ENCODE measurements around the gene MRPL12. TPM values are rescaled to one million over a fixed set of nuclear protein-coding genes. Genes with fewer than 3 reads are reported as not detected.

MRPL12 gene
- total and polyA plus RNA-seq, 2 of the 13 experiments (the other 11 are each of a cell fraction or from before 2014, with no cell fraction given), result 39.1 to 94.1 TPM

GRCh38 chr17:81712468-81713003 is 9.4 kb downstream of the MRPL12 start (continued):
- peak; percentile 69; the same call in 1 of the 2 replicates for TF ChIP-seq ZNF253 (CRISPR knock-in tag; IDR thresholded peaks at IDR 0.05; ENCODE audit: borderline replicate concordance)

DNA sequence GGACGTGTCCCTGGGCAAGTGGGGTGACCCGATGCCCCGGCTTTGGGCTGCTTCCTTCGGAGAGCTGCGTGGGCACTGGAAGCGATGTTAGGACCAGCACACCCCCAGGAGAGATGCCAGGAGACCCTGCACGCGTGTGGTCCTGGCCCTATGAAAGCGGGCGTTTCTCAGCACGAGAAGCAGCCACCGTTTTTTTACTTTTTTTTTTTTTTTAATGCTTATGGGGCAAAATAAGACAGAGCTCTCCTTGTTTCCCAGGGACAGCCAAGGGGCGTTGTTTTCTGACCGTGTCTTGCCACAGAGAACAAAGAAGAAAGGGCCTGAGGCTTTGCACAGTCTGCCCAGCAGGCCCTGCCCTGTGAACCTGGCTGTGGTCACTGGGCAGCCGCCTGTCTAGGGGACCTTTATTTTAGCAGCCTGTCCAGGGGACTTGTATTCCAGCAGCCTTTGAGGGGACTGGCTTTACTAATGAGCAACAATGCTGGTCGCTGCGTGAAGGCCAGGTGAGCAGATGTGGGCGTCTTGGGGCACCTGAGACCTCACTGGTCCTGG is 9.9 kb downstream of the MRPL12 start:
- Histone ChIP-seq H4K20me1 (ENCODE audit: insufficient read depth, low read length) (no peaks in the 10 kb centered on the region), H3K9me3 (ENCODE audit: low read length) (no peaks in the 10 kb centered on the region), H3K27me3 (ENCODE audit: control insufficient read depth in 1 of 2, insufficient read depth in 2 of 2, low read length in 2 of 2) (no peaks in the 10 kb centered on the region; a peak in 1 of 5 replicates), H3K4me3 (replicated peaks in 1 of 3; ENCODE audit: insufficient read depth in 1 of 3, low read depth in 2 of 3, low read length in 3 of 3) (peak overlapping the region; percentile 87 to 95 (median 92)), H3K9ac (ENCODE audit: insufficient read depth, low read depth, low read length) (peak overlapping the region; percentile 93), H3K4me2 (ENCODE audit: low read depth, low read length) (peak overlapping the region; percentile 96), H3K27ac (ENCODE audit: extremely low read length, insufficient read depth, low read length) (peak overlapping the region; percentile 93), H3K79me2 (ENCODE audit: insufficient read depth, low read length) (peaks cover 31% of the 10 kb centered on the region), H3K36me3 (replicated peaks in 1 of 2; ENCODE audit: control insufficient read depth in 1 of 2, insufficient read depth in 2 of 2, low read length in 2 of 2) (peaks cover 17 to 36% of the 10 kb centered on the region in 2 experiments), H2AFZ (ENCODE audit: low read length) (no peak overlapping the region), H3K4me1 (ENCODE audit: insufficient read depth, low read length) (peaks cover 32% of the 10 kb centered on the region)
- intact Hi-C loops (cut with micrococcal nuclease; ENCODE audit: unreplicated experiment), result no loop called here
- CTCF ChIA-PET (ENCODE audit: low intra/inter-chr PET ratio, low total read pairs), result interaction anchor here (0.6 kb wide), 1 partner anchor 154 kb away, joined by 3 read pairs; no protein-coding TSS in a partner anchor
- in situ Hi-C loops (cut with HindIII; ENCODE audit: extremely low pct_ligation_motif_present, low pct_unique_long_range_greater_than_20kb), result no loop called here
- WGBS (ENCODE audit: low lambda C conversion rate), result under 1% methylated on average over 17 of the region's 18 CpGs
- ATAC-seq, result peak; percentile 20
- POLR2A ChIA-PET, result interaction anchor here (0.6 to 6.3 kb wide), 18 partner anchors 10 to 325 kb away, joined by 3 to 143 read pairs (median 9); partner anchors contain the start of genes ARL16, CCDC137, DCXR and HGS
- no TSS peak for BruUV-seq (replicated peaks)
- peak; percentile 68 for DNase-seq (ENCODE audit: low spot score)
- FAIRE-seq, result no peak
- TF ChIP-seq ZFP82 (CRISPR knock-in tag; IDR thresholded peaks at IDR 0.05; ENCODE audit: borderline replicate concordance) (peak; percentile 33; the same call in 1 of the 2 replicates), ZNF234 (CRISPR knock-in tag; conservative IDR thresholded peaks at IDR 0.05) (0 out of 2 replicates have a peak, but pooled peaks have one; percentile 5), ZEB1 (IDR thresholded peaks at IDR 0.05; ENCODE audit: insufficient replicate concordance, low read depth) (peak; percentile 34), ZNF775 (CRISPR knock-in tag; IDR thresholded peaks at IDR 0.05; ENCODE audit: borderline replicate concordance) (no peak), ZNF337 (CRISPR knock-in tag; IDR thresholded peaks at IDR 0.05; ENCODE audit: borderline replicate concordance, low read depth) (0 out of 2 replicates have a peak, but pooled peaks have one; percentile 54), MIXL1 (CRISPR knock-in tag; IDR thresholded peaks at IDR 0.05) (0 out of 2 replicates have a peak, but pooled peaks have one; percentile 5), ZNF30 (CRISPR knock-in tag; IDR thresholded peaks at IDR 0.05) (peak; percentile 89; the same call in 1 of the 2 replicates), DR1 (CRISPR knock-in tag; IDR thresholded peaks at IDR 0.05) (no peak), XRCC5 (optimal IDR thresholded peaks at IDR 0.05; ENCODE audit: low read length) (peak; percentile 13), PRDM4 (CRISPR knock-in tag; IDR thresholded peaks at IDR 0.05; ENCODE audit: borderline replicate concordance) (no peak), MAFF (IDR thresholded peaks at IDR 0.05; ENCODE audit: low read depth, low read length) (0 out of 2 replicates have a peak, but pooled peaks have one; percentile 1)
- TF ChIP-seq, protein P1, sequence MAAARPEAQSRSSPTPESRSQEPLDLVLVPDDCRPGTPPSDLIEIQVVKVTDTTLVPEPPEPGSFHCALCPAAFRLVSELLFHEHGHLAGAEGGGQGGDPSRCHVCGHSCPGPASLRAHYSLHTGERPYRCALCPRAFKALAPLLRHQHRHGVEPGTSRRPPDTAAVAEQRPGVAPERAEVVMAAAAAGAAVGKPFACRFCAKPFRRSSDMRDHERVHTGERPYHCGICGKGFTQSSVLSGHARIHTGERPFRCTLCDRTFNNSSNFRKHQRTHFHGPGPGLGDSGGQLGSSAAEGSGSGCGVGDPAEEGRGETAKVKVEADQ (CRISPR knock-in tag; IDR thresholded peaks at IDR 0.05; ENCODE audit: borderline replicate concordance), result peak; percentile 7; the same call in 1 of the 2 replicates
- TF ChIP-seq, protein P2, sequence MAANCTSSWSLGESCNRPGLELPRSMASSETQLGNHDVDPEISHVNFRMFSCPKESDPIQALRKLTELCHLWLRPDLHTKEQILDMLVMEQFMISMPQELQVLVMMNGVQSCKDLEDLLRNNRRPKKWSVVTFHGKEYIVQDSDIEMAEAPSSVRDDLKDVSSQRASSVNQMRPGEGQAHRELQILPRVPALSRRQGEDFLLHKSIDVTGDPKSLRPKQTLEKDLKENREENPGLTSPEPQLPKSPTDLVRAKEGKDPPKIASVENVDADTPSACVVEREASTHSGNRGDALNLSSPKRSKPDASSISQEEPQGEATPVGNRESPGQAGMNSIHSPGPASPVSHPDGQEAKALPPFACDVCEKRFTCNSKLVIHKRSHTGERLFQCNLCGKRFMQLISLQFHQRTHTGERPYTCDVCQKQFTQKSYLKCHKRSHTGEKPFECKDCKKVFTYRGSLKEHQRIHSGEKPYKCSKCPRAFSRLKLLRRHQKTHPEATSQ (CRISPR knock-in tag; IDR thresholded peaks at IDR 0.05; ENCODE audit: borderline replicate concordance), result 0 out of 2 replicates have a peak, but pooled peaks have one; percentile 44
- TF ChIP-seq, protein P3, sequence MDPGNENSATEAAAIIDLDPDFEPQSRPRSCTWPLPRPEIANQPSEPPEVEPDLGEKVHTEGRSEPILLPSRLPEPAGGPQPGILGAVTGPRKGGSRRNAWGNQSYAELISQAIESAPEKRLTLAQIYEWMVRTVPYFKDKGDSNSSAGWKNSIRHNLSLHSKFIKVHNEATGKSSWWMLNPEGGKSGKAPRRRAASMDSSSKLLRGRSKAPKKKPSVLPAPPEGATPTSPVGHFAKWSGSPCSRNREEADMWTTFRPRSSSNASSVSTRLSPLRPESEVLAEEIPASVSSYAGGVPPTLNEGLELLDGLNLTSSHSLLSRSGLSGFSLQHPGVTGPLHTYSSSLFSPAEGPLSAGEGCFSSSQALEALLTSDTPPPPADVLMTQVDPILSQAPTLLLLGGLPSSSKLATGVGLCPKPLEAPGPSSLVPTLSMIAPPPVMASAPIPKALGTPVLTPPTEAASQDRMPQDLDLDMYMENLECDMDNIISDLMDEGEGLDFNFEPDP (CRISPR knock-in tag; conservative IDR thresholded peaks at IDR 0.05), result 0 out of 2 replicates have a peak, but pooled peaks have one; percentile 81

Measured in HepG2 (cell line).